SK-N-SH treated with all-trans-retinoic acid at 6 μM for 48 hours (cell line): ENCODE results near the gene RNGTT.

ENCODE experiments used
- ATAC-seq: fragments of 200-7000 bp; cut with Tn5 transposase; 3 replicates; pipeline ENCODE4 v1.9.1; 2020; ENCODE audit warnings: mild to moderate bottlenecking, moderate library complexity
- ARNTL ChIP-seq: fragments of 450-650 bp; formaldehyde crosslinking; IDR thresholded peaks from 2 replicates; pipeline ENCODE4 v1.5.0; 2020; ENCODE audit warnings: low read depth, mild to moderate bottlenecking, moderate library complexity, borderline replicate concordance
- BACH2 ChIP-seq: fragments of 250-450 bp; sonication (Bioruptor Pico); IDR thresholded peaks from 2 replicates; pipeline ENCODE4 v1.9.0; 2021; ENCODE audit warnings: mild to moderate bottlenecking, borderline replicate concordance
- CSDC2 ChIP-seq: fragments of 250-450 bp; sonication (Bioruptor Pico); IDR thresholded peaks from 2 replicates; pipeline ENCODE4 v1.5.0; 2020; ENCODE audit warnings: mild to moderate bottlenecking, moderate library complexity
- ESRRG ChIP-seq: fragments of 250-450 bp; sonication (Bioruptor Pico); IDR thresholded peaks from 2 replicates; pipeline ENCODE4 v1.6.1; 2021; ENCODE audit warnings: mild to moderate bottlenecking
- GLIS3 ChIP-seq: fragments of 250-450 bp; sonication (Bioruptor Pico); IDR thresholded peaks from 2 replicates; pipeline ENCODE4 v1.5.0; 2020; ENCODE audit warnings: mild to moderate bottlenecking, moderate library complexity
- OSR1 ChIP-seq: fragments of 250-450 bp; sonication (Bioruptor Pico); IDR thresholded peaks from 2 replicates; pipeline ENCODE4 v1.8.0; 2022; ENCODE audit warnings: moderate library complexity, mild to moderate bottlenecking, inconsistent platforms
- RARB ChIP-seq: fragments of 250-450 bp; sonication (Bioruptor Pico); IDR thresholded peaks from 2 replicates; pipeline ENCODE4 v1.8.0; 2021; ENCODE audit warnings: mild to moderate bottlenecking, moderate library complexity
- TCF4 ChIP-seq: fragments of 250-450 bp; sonication (Bioruptor Pico); IDR thresholded peaks from 2 replicates; pipeline ENCODE4 v1.8.0; 2021; ENCODE audit warnings: mild to moderate bottlenecking, moderate library complexity, borderline replicate concordance
- TOX ChIP-seq: fragments of 250-450 bp; sonication (Bioruptor Pico); IDR thresholded peaks from 2 replicates; pipeline ENCODE4 v1.8.0; 2021; ENCODE audit warnings: mild to moderate bottlenecking, moderate library complexity, borderline replicate concordance
- ZC3H10 ChIP-seq: fragments of 250-450 bp; sonication (Bioruptor Pico); IDR thresholded peaks from 2 replicates; pipeline ENCODE4 v1.5.1; 2021; ENCODE audit warnings: mild to moderate bottlenecking, moderate library complexity
- ZFP3 ChIP-seq: fragments of 250-450 bp; sonication (Bioruptor Pico); IDR thresholded peaks from 2 replicates; pipeline ENCODE4 v1.5.0; 2020; ENCODE audit warnings: mild to moderate bottlenecking, moderate library complexity
- ZFP30 ChIP-seq: fragments of 450-650 bp; formaldehyde crosslinking; IDR thresholded peaks from 2 replicates; pipeline ENCODE4 v1.5.0; 2022; ENCODE audit warnings: mild to moderate bottlenecking, moderate library complexity
- ZNF565 ChIP-seq: fragments of 450-650 bp; formaldehyde crosslinking; conservative IDR thresholded peaks from 2 replicates; pipeline ENCODE4 v1.5.0; 2020; ENCODE audit warnings: low read depth, mild to moderate bottlenecking, moderate library complexity
- ZNF70 ChIP-seq: fragments of 450-650 bp; formaldehyde crosslinking; IDR thresholded peaks from 2 replicates; pipeline ENCODE4 v1.5.0; 2020; ENCODE audit warnings: mild to moderate bottlenecking, moderate library complexity
- ZNF8 ChIP-seq: fragments of 450-650 bp; formaldehyde crosslinking; IDR thresholded peaks from 2 replicates; pipeline ENCODE4 v1.5.0; 2020; ENCODE audit warnings: mild to moderate bottlenecking, moderate library complexity
- TF ChIP-seq, protein P1 (sequence below): fragments of 250-450 bp; sonication (Bioruptor Pico); IDR thresholded peaks from 2 replicates; pipeline ENCODE4 v1.5.0; 2020; ENCODE audit warnings: mild to moderate bottlenecking, moderate library complexity
- TF ChIP-seq, protein P2 (sequence below): fragments of 250-450 bp; sonication (Bioruptor Pico); IDR thresholded peaks from 2 replicates; pipeline ENCODE4 v1.5.1; 2021; ENCODE audit warnings: mild to moderate bottlenecking, moderate library complexity
- TF ChIP-seq, protein P3 (sequence below): fragments of 250-450 bp; sonication (Bioruptor Pico); IDR thresholded peaks from 2 replicates; pipeline ENCODE4 v1.8.0; 2020; ENCODE audit warnings: mild to moderate bottlenecking, moderate library complexity, borderline replicate concordance
- TF ChIP-seq, protein P4 (sequence below): fragments of 250-450 bp; sonication (Bioruptor Pico); IDR thresholded peaks from 2 replicates; pipeline ENCODE4 v1.8.0; 2021; ENCODE audit warnings: low read depth, mild to moderate bottlenecking, moderate library complexity, borderline replicate concordance

Gene RNGTT

DNA sequence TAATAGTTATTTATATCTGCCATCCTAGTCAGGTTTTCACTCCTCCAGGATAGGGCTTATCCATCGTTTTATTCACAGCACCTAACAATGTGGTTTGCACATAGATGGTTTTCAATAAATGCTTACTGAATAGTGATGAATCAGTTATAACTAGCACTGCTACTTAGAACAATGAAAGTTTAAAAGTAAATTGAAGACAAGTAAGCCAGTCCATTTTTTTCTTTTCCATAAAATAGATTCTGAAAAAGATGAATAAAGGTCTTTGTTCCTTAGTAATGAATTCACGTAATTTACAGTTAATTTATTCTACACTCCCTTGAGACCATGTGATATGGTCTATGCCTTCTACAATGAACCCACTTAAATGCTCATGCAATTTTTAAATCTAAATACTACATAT is 212.5 kb downstream of the RNGTT start:
- TF ChIP-seq OSR1 (CRISPR knock-in tag) (no peak), TOX (CRISPR knock-in tag) (no peak), TCF4 (CRISPR knock-in tag) (no peak), CSDC2 (CRISPR knock-in tag) (no peak), ZC3H10 (CRISPR knock-in tag) (no peak), ZFP3 (CRISPR knock-in tag) (no peak), ZNF8 (no peak)
- TF ChIP-seq, protein P1, sequence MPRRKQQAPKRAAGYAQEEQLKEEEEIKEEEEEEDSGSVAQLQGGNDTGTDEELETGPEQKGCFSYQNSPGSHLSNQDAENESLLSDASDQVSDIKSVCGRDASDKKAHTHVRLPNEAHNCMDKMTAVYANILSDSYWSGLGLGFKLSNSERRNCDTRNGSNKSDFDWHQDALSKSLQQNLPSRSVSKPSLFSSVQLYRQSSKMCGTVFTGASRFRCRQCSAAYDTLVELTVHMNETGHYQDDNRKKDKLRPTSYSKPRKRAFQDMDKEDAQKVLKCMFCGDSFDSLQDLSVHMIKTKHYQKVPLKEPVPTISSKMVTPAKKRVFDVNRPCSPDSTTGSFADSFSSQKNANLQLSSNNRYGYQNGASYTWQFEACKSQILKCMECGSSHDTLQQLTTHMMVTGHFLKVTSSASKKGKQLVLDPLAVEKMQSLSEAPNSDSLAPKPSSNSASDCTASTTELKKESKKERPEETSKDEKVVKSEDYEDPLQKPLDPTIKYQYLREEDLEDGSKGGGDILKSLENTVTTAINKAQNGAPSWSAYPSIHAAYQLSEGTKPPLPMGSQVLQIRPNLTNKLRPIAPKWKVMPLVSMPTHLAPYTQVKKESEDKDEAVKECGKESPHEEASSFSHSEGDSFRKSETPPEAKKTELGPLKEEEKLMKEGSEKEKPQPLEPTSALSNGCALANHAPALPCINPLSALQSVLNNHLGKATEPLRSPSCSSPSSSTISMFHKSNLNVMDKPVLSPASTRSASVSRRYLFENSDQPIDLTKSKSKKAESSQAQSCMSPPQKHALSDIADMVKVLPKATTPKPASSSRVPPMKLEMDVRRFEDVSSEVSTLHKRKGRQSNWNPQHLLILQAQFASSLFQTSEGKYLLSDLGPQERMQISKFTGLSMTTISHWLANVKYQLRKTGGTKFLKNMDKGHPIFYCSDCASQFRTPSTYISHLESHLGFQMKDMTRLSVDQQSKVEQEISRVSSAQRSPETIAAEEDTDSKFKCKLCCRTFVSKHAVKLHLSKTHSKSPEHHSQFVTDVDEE = no peak
- TF ChIP-seq, protein P2, sequence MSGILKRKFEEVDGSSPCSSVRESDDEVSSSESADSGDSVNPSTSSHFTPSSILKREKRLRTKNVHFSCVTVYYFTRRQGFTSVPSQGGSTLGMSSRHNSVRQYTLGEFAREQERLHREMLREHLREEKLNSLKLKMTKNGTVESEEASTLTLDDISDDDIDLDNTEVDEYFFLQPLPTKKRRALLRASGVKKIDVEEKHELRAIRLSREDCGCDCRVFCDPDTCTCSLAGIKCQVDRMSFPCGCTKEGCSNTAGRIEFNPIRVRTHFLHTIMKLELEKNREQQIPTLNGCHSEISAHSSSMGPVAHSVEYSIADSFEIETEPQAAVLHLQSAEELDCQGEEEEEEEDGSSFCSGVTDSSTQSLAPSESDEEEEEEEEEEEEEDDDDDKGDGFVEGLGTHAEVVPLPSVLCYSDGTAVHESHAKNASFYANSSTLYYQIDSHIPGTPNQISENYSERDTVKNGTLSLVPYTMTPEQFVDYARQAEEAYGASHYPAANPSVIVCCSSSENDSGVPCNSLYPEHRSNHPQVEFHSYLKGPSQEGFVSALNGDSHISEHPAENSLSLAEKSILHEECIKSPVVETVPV (CRISPR knock-in tag) = no peak
- TF ChIP-seq, protein P3, sequence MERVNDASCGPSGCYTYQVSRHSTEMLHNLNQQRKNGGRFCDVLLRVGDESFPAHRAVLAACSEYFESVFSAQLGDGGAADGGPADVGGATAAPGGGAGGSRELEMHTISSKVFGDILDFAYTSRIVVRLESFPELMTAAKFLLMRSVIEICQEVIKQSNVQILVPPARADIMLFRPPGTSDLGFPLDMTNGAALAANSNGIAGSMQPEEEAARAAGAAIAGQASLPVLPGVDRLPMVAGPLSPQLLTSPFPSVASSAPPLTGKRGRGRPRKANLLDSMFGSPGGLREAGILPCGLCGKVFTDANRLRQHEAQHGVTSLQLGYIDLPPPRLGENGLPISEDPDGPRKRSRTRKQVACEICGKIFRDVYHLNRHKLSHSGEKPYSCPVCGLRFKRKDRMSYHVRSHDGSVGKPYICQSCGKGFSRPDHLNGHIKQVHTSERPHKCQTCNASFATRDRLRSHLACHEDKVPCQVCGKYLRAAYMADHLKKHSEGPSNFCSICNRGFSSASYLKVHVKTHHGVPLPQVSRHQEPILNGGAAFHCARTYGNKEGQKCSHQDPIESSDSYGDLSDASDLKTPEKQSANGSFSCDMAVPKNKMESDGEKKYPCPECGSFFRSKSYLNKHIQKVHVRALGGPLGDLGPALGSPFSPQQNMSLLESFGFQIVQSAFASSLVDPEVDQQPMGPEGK (CRISPR knock-in tag) = no peak

DNA sequence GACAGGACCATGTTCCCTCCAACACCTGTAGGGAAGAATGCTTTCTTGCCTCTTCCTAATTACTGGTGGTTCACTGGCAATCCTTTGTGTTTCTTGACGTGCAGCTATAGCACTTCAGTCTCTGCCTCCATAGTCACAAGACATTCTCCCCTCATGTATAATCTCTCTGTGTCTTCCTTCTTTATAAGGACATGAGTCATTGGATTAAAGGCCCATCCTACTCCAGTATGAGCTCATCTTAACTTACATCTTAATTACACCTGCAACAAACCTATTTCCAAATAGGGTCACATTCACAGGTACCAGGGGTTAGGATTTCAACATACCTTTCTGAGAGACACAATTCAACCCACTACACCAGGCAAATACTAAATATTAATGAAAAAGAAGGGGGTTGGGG is 213.6 kb downstream of the RNGTT start:
- no peak for ATAC-seq
- TF ChIP-seq RARB (CRISPR knock-in tag) = no peak

More for the DNA sequence above, 212.5 kb downstream of the RNGTT start:
- no peak for ATAC-seq

DNA sequence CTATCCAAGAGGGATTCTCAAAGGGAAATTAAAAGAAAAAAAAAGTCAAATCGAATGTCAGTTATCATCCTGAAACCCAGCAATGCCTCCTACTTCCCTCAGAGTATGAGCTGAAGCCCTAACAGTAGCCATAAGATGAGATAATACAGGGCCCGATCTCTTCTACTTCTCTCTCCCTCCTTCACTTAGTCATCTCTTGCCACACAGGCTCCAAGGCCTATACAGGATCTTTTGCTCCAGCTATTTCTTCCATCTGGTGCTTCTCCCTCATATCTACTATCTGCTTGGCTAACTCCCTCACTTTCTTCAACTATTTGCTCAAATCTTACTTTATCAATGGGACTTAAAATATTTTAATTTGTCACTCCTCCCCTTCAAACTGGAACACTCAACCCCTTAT is 215.3 kb downstream of the RNGTT start:
- TF ChIP-seq GLIS3 (no peak), CSDC2 (CRISPR knock-in tag) (no peak)
- no peak for ATAC-seq

DNA sequence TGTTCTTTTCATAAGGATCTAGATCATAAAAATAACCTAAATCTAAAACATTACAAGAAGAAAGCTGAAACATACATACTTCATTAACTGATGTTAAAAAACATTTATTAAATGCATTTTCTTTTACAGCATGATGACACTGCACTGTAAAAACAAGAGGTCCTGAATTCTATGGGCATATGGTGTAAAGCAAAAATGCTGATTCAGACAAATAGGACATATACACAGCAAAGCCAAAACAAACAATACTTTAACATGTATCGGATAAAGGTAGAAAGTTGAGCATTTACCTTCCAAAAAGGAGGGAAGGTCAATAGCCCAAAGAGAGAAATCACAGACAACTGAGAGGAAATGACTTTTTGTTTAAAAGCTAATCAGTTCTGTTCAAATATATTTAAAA is 221.5 kb downstream of the RNGTT start:
- TF ChIP-seq, protein P2 (CRISPR knock-in tag) = no peak
- TF ChIP-seq CSDC2 (CRISPR knock-in tag) (no peak), GLIS3 (no peak), ZFP30 (CRISPR knock-in tag) (no peak), ESRRG (no peak), ZNF70 (CRISPR knock-in tag) (no peak), ZC3H10 (CRISPR knock-in tag) (no peak), BACH2 (CRISPR knock-in tag) (no peak), ZNF8 (no peak), ARNTL (CRISPR knock-in tag) (no peak), ZNF565 (CRISPR knock-in tag) (no peak)
- TF ChIP-seq, protein P1 = no peak
- TF ChIP-seq, protein P4, sequence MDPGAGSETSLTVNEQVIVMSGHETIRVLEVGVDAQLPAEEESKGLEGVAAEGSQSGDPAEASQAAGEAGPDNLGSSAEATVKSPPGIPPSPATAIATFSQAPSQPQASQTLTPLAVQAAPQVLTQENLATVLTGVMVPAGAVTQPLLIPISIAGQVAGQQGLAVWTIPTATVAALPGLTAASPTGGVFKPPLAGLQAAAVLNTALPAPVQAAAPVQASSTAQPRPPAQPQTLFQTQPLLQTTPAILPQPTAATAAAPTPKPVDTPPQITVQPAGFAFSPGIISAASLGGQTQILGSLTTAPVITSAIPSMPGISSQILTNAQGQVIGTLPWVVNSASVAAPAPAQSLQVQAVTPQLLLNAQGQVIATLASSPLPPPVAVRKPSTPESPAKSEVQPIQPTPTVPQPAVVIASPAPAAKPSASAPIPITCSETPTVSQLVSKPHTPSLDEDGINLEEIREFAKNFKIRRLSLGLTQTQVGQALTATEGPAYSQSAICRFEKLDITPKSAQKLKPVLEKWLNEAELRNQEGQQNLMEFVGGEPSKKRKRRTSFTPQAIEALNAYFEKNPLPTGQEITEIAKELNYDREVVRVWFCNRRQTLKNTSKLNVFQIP (CRISPR knock-in tag) = no peak
- TF ChIP-seq, protein P3 (CRISPR knock-in tag) = no peak
- ATAC-seq = no peak
